ENCODE data around the gene MSH3. TPM values are rescaled to one million over a fixed set of nuclear protein-coding genes. Genes with fewer than 3 reads are reported as not detected.
"Not testable (repeated sequence)": the region's sequence is repeated elsewhere in the genome, so short reads cannot be mapped to it uniquely, and the experiment has no call there.

The MSH3 gene
- polyA plus RNA-seq, 4 donors = 21.6 to 26.8 (median 21.8) TPM

DNA sequence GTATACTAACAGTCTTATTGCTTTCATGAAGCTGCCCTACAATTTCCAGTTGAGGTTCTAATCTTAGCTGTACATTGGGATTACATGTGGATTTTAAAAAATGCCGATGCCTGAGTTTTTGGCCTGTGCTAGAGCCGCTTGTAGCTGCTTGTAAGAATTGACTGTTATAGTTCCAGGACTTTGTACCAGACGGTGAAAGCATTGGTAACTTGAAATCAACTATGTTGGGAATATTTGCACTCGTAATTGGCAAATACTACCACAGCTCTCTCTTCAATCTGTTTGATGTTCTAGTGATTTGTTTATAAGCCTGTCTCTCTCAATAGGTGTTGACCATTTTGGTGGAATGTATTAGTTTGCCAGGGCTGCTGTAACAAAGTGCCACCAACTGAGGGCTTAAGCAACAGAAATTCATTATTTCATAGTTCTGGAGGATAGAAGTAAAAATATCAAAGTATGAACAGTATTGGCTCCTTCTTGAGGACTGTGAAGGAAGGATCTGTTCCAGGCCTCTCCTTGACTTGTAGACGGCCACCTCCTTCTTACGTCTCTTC, 50.8 kb downstream of the MSH3 start:
- no peak for DNase-seq (ENCODE audit: low read depth in 4 of 4, low spot score in 3 of 4)

DNA sequence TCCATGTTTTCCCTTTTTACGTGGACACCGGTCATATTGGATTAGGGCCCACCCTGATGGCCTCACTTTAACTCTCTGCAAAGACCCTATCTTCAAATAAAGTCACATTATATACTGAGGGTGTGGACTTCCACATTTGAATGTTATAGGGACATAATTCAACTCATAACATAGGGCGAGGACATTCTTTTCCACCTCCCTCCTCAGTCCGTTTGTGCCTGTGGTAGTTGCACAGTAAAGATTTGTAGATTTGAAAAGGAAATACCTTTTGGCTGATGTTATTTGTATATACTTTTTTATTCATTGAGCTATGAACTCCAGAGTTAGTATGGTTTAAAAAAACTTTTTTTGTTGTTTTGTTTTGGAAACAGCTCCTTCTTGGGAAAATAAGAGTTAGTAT, 51.3 kb downstream of the MSH3 start:
- DNase-seq (ENCODE audit: low read depth in 4 of 4, low spot score in 3 of 4) = no peak

DNA sequence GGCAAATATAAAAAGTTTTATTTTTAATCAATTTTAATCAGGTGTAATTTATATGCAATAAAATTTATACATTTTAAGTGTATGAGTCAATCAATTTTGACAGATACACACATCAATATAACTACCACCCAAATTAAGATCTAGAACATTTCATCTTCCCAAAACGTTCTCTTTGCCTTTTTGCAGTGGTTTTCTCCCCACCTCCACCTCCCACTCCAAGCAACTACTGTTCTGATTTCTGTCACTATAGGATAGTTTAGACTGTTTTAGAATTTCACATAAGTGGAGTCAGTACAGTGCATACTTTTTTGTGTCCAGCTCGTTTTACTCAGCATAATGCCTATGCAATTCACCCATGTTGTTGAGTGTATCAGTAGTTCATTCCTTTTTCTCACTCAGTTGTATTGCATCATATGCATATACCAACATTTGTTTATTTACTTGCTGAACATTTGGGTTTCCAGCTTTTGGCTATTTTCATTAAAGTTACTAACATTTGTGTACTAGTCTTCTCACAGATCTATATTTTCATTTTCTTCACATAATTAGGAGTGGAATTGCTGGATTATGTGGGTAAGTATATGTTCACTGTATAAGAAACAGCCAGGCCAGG, 52.5 kb downstream of the MSH3 start:
- no peak for DNase-seq (ENCODE audit: low read depth in 4 of 4, low spot score in 3 of 4)

DNA sequence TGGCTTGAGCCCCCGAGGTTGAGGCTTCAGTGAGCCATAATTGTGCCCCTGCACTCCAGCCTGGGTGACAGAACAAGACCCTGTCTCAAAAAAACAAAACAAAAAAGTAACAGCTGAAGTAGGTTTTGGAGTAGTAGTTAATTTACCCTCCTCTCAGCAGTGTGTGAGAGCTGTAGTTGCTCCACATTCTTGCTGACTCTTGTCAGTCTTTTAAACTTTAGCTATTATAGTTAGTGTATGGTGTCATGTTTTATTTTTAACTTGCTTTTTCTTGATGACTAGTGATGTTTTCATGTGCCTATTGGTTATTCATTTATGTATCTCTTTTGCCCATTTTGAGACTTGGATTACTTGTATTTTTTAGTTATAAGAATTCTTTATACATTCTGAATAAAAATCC, 53.2 kb downstream of the MSH3 start:
- DNase-seq (ENCODE audit: low read depth in 4 of 4, low spot score in 3 of 4) = no peak

DNA sequence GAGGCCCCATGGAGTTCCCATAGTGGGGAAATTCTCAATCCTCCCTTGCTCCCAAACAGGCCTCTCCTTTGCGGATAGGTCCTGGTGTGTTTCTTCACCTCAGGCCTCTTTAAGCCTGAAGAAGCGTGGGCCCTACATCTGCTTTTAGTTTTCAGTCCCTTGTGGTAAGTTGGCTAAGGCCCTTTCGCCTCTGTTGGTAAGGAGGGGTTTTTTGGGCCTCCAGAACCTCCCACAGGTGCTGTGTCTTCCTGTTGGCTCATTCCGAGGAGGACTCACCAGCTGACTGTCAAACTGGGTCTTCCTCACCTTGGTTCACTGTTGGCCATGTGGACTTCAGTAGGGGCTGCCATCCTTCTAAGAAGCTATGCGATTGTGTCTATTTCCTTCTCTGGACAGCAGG, 56.8 kb downstream of the MSH3 start:
- no peak for DNase-seq (ENCODE audit: low read depth in 4 of 4, low spot score in 3 of 4)

DNA sequence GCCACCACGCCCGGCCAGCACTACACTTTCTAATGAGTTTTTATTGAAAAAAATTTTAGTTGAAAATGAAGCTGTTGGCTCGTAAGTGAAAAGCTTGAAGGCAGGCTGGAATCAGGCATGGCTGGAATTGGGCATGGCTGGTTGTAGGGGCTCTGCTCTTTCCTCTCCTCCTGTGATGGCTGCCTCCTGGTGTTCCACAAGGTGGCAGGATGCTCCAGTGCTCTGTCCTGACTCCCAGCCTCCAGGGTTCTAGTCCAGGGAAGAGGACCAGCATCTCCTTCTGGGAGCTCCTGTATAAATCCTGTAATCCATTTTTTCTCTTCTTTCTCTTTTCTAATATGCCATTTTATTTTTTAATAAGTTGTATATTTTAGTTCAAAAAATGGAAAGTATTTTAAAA, 57.5 kb downstream of the MSH3 start:
- DNase-seq (ENCODE audit: low read depth in 4 of 4, low spot score in 3 of 4) = no peak

DNA sequence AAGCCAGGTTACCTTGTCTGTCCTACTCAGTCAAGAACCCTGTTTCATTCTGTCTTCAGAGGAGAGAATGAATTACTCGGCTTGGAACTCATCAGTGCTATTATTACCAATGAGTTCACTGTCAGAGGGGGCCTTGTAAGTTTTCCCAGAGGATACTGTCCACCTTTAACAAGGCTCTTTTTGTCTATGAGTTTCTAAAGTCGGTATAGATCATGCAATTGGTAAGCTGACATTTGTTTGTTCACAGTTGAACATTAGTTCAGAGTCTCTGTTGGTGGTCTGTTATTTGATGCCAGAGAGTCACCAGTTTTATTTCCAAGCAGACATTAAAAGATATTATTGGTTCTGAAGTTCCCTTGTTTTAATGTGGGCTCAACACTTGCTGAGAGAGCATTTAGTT, 58.5 kb downstream of the MSH3 start:
- no peak for DNase-seq (ENCODE audit: low read depth in 4 of 4, low spot score in 3 of 4)

DNA sequence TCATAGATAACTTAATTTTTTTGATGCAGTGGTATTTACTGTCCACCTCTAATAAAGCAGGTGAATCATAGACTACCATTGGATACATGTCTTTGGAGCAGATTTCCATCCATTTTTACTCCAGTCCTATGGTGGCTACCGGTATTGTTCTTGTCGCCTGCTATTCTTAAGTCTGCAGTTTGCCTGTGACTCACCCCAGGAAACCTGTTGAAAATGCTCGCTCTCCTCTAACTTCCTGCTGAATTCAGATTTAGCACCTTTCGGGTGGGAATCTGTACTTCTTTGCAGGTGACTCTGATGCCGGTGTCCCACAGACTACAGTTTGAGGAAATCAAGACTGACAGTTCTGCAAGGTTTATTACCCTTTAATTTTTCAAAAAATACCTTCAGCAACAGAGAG, 59.2 kb downstream of the MSH3 start:
- DNase-seq (ENCODE audit: low read depth in 4 of 4, low spot score in 3 of 4) = no peak

DNA sequence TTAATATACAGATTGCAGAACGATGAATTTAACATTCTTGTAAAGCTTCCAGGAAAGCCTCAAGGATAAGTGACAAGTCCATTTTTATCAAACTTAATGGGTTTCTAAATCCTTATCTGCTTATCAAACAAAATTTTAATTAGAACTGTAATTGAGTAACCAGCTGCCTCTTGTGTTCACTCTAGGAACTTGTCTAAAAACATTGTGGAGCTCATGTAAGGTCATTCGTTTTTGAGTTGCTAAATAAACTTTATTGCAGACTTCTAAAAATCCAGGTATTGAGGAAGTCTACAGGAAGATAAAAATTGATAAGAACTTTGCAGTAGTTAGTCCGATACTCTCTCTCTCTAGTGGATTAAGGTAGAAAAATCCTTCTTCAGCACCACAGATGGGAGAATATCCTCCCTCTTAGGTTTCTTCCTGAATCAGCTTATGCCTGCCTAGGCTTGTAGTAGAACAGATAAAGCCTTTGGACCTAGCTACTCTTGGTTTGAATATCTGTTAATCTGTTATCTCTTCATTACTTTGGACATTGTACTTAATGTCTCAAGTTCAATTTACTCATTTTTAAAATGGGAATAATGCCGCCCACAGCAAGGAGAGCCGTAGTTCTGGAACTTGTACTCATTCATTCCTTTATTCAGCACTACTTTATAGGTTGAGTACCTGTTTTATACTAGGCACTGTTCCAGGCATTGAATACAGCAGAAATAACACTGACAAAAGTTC, 60.3 kb downstream of the MSH3 start:
- DNase-seq (ENCODE audit: low read depth in 4 of 4, low spot score in 3 of 4) = no peak

DNA sequence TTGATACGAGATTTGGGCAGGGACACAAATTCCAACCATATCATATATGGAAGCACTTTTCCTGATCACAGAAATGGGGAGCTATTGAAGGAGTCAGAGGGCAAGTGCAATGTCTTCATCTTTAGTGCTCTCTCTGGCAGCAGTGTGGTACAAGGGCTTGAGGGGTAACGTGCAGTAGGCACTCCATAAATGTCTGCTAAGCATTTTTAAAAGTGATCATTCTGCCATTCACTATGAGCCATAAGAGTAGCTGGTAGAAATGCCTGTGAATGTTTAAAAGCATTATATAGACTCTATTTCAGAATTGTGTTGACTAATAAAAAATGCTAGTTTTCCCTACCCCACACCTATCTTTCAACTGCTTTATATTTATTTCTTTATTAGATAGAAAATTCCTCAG, 61.4 kb downstream of the MSH3 start:
- DNase-seq (ENCODE audit: low read depth in 4 of 4, low spot score in 3 of 4) = no peak

DNA sequence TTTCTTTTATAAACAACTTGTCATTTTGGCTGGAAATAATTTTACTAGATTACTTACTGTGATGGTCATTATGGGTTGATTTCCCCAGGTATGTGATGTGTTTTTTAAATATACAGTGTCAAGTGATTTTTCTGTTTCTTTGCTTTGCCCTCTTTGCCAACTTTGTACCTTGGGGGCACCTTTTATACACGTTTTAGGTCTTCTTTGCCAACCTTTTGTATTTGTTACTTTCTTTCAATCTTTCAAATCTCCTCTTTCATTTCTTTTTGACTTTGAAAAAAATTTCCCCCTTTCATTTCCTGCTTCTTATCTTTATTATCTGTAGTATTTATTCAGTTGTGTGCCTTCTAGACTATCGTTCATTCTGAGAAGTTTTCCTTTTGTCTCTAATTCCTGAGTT, 65.7 kb downstream of the MSH3 start:
- no peak for DNase-seq (ENCODE audit: low read depth in 4 of 4, low spot score in 3 of 4)

DNA sequence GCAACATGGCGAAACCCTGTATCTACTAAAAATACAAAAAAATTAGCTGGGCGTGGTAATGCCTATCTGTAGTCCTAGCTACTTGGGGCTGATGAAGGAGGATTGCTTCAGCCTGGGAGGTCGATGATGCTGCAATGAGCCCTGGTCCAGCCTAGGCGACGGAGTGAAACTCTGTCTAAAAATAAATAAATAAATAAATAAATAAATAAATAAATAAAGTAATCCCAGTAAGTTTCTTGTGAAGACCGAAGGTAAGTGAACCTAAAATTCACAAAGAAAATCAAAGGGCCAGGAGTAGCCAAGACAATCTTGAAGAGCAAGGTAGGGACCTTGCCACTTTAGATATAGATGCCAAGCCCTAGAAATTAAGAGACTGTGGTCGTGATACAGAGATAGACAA, 68.5 kb downstream of the MSH3 start:
- no peak for DNase-seq (ENCODE audit: low read depth in 4 of 4, low spot score in 3 of 4)

DNA sequence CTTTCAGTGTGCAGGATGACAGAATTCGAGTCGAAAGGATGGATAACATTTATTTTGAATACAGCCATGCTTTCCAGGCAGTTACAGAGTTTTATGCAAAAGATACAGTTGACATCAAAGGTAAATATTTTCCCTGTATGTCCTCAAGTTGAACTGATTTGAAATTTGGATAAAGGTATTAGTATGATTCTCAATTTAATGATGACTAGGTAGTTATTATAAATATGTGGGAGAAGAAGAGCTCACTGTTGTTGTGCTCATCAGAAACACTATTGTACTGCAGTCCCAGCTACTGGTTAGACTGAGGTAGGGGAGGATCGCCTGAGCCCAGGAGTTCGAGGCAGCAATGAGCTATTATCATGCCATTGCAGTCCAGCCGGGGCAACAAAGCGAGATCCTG, 71.0 kb downstream of the MSH3 start:
- DNase-seq (ENCODE audit: low read depth in 4 of 4, low spot score in 3 of 4) = no peak

DNA sequence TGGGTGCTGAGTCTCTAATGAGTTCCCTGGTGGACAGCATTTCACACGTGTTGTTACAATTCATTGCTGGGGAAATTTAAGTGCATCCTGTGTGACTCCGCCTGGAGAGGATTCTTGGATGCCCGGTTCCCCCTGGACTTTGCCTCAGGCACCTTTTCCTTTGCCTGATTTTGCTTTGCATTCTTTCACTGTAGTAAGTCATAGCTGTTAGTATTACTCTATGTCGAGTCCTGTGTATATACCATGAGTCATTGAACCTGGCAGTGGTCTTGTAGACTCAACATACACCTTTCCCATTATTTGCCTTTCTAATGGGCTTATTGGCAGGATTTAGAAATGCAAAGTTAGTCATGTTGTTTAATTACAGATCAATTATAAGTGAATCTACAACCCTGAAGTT, 82.3 kb downstream of the MSH3 start:
- DNase-seq (ENCODE audit: low read depth in 4 of 4, low spot score in 3 of 4) = no peak

DNA sequence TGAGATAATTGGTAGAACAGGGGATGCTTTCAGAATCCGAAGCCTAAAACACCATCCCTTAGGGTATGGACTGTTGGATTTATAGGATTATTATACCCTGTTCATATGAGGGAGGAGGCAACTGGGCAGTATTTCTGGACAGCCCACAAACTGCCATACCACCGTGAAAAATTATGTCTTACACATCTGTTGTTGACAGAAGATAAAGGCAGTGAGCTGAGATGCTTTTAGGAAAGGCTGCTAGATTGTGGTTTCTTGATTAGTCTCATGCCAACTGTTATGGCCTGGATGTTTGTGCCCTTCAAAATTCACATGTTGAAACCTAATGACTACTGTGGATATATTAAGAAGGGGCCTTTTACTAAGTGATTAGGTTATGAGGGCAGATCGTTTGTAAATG, 84.0 kb downstream of the MSH3 start:
- DNase-seq (ENCODE audit: low read depth in 4 of 4, low spot score in 3 of 4) = no peak

DNA sequence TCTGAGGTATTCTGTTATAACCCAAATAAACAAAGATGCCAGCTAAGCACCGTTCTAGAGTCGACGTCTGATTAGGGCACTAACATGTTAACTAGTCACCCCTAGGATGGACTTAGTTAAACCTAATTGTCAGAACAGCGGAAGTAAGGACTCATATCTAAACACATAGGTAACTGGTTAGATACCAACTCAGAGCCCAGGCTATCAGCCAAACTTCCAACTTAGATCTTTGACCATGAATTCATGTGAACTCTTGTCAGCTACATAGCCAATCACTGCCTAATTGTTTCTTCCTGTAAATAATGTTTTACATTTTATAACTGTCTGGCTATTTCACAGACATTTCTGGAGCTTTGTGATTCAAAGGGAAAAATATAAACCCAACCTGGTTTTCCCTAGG, 84.6 kb downstream of the MSH3 start:
- no peak for DNase-seq (ENCODE audit: low read depth in 4 of 4, low spot score in 3 of 4)

DNA sequence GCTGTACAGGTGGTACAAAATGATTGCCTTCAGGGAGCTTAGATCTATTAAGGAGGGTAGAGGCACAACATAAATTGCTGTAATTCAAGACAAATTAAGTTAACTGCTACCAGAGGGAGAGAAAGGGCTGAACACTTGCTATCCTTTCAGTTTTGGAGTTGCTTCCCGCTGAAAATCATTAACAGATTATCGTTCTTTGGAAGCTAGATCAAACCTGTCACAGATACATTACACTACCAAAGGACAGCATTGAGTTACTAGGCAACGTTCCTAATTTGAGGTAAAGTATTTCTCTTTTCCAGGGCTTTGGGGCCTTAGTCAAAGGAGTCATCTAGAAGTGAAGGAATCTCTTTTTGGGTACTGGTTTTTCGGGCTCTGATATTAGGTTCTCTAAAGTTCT, 85.0 kb downstream of the MSH3 start:
- DNase-seq (ENCODE audit: low read depth in 4 of 4, low spot score in 3 of 4) = no peak

DNA sequence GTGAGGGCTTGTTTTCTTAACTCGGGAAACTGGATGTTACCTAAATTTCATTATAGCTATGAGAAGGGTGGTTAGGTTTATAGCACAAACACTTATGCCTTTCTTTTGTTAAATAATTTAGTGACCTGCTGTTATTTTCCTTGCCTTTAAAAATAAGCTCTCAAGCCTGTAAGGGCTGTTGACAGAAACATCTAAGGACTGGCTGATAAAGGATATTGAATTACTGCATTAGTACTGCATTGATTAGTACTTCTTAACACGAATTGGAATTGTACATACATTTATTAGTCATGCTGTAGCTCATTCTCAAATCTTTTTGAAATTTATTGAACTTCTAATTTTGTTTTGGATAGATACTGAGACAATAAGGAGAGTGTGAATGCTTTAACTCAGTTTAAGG, 85.4 kb downstream of the MSH3 start:
- DNase-seq (ENCODE audit: low read depth in 4 of 4, low spot score in 3 of 4) = no peak

DNA sequence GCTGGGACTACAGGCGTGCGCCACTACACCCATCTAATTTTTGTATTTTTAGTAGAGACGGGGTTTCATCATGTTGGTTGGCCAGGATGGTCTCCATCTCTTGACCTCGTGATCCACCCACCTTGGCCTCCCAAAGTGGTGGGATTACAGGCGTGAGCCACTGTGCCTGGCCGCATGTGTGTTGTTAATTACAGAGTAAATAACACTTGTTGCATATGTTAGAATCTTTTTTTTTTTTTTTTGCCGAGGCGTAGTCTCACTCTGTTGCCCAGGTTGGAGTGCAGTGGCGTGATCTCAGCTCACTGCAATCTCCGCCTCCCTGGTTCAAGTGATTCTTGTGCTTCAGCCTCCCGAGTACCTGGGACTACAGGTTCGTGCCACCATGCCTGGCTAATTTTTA, 86.0 kb downstream of the MSH3 start:
- not testable (repeated sequence) for DNase-seq (ENCODE audit: low read depth in 4 of 4, low spot score in 3 of 4)

DNA sequence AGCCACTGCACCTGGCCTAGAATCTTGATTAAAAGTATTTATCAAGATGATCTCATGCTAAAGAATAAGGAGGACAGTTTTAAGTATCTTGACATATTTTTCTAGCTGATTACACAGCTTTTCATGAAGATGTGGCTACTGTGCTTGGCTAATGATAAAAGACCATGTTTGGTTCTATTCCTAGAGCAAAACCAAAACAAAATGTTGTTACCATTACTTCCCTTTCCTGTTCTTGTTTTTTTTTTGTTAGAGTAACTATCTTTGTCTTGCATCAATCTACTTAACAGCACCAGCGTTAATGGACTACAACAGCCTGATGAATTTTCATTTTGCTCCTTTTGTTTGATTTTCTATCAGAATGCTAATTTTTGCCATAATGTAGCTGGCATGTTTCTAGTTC, 86.5 kb downstream of the MSH3 start:
- DNase-seq (ENCODE audit: low read depth in 4 of 4, low spot score in 3 of 4) = no peak

DNA sequence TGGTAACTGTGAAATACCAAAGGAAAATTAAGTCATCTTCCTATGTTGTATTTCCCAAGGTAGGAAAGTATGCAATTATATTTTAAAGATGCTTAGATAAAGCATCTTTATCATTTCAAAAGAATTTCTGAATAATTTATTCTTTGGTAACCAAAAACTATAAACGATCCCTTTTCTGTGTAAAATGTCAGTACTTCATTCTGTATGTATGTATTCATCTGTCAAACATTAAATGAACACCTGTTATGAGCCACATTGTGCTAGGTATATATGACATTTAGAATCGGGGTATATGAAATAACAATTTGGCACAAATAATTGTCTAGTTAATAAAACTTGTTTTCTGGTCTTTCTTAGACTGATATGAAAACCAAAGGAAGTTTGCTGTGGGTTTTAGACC, 89.7 kb downstream of the MSH3 start:
- no peak for DNase-seq (ENCODE audit: low read depth in 4 of 4, low spot score in 3 of 4)

DNA sequence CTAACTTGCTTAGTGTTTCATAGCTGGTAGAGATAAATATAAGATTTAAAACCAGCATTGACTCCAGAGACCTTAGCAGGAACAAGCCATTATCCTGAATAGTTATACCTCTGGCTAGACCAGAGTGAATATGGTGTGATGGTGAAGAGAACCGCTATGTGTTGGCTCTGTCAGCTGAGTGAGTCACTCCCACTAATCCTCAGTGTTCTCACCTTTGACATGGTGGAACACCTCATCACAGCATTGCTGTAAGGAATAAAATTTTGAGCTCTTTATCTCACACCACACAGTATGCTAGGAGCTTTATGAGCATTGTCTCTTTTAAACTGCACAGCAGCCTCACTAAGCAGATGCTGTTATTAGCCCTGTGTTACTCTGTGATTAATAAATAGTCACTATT, 91.0 kb downstream of the MSH3 start:
- DNase-seq (ENCODE audit: low read depth in 4 of 4, low spot score in 3 of 4) = no peak

DNA sequence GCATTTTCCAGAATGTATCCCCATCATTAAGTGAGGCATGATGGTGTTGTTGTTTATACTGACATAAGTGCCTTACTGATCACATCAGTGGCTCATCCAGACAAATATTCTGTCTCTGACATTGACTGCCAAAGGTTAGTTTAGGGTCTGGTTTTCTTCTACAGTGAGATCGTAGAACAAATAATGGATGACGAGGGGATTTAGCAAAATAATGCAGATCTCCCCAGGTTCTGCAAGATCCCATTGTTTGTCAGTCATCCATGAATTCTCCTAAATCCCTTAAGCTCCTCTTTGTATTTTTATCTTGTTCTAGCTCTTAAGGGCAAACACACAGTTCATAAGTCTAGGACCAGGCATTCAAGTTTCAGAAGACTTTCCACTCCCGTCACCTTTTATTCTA, 93.5 kb downstream of the MSH3 start:
- no peak for DNase-seq (ENCODE audit: low read depth in 4 of 4, low spot score in 3 of 4)
